ENCODE measurements around the gene BFSP2. TPM values are rescaled to one million over a fixed set of nuclear protein-coding genes. Genes with fewer than 3 reads are reported as not detected.
"Not testable (repeated sequence)": the region's sequence is repeated elsewhere in the genome, so short reads cannot be mapped to it uniquely, and the experiment has no call there.

The BFSP2 gene
- total RNA-seq, 2 donors from 2014 or later: not detected

GRCh38 chr3:133468251-133468721 lies 68.4 kb downstream of the BFSP2 start:
- H3K27me3 ChIP-seq: no peaks in the 10 kb centered on the region
- intact Hi-C loops (cut with DNase I): loop anchor here (10.0 kb wide), 1 partner anchor 117 kb away; no protein-coding TSS in a partner anchor
- peak overlapping the region in 1 of 4 donors; percentile 68 for H3K27ac ChIP-seq
- WGBS, 2 donors: 72 to 85% methylated on average over 3 of the region's 3 CpGs
- ATAC-seq (no peak), DNase-seq (no peak)
- TF ChIP-seq POLR2A (IDR thresholded peaks at IDR 0.05): no peak
- TF ChIP-seq, protein P1, sequence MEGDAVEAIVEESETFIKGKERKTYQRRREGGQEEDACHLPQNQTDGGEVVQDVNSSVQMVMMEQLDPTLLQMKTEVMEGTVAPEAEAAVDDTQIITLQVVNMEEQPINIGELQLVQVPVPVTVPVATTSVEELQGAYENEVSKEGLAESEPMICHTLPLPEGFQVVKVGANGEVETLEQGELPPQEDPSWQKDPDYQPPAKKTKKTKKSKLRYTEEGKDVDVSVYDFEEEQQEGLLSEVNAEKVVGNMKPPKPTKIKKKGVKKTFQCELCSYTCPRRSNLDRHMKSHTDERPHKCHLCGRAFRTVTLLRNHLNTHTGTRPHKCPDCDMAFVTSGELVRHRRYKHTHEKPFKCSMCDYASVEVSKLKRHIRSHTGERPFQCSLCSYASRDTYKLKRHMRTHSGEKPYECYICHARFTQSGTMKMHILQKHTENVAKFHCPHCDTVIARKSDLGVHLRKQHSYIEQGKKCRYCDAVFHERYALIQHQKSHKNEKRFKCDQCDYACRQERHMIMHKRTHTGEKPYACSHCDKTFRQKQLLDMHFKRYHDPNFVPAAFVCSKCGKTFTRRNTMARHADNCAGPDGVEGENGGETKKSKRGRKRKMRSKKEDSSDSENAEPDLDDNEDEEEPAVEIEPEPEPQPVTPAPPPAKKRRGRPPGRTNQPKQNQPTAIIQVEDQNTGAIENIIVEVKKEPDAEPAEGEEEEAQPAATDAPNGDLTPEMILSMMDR (IDR thresholded peaks at IDR 0.05): no peak
- H3K9me3 ChIP-seq: no peaks in the 10 kb centered on the region
- peaks cover 32% of the 10 kb centered on the region for H3K4me1 ChIP-seq
- H3K4me3 ChIP-seq: no peak overlapping the region
- no peaks in the 10 kb centered on the region for H3K36me3 ChIP-seq (replicated peaks in 1 of 2; ENCODE audit: insufficient read depth in 1 of 2, low read depth in 2 of 2)

GRCh38 chr3:133469140-133469731 lies 69.4 kb downstream of the BFSP2 start:
- H3K27me3 ChIP-seq: no peaks in the 10 kb centered on the region
- no peak overlapping the region for H3K4me3 ChIP-seq
- H3K36me3 ChIP-seq (replicated peaks in 1 of 2; ENCODE audit: insufficient read depth in 1 of 2, low read depth in 2 of 2): no peaks in the 10 kb centered on the region
- 37 to 38% methylated on average over 7 of the region's 7 CpGs for WGBS, 2 donors
- peak overlapping the region in 3 of 4 donors; percentile 37 to 68 (median 56) for H3K27ac ChIP-seq
- intact Hi-C loops (cut with DNase I): loop anchor here (10.0 kb wide), 1 partner anchor 116 kb away; no protein-coding TSS in a partner anchor
- ATAC-seq (peak; percentile 77), DNase-seq (peak in 3 of 4 donors; percentile 35 to 55 (median 47))
- H3K9me3 ChIP-seq: no peaks in the 10 kb centered on the region
- TF ChIP-seq POLR2A (IDR thresholded peaks at IDR 0.05): no peak
- TF ChIP-seq, protein P1 (IDR thresholded peaks at IDR 0.05): no peak
- peaks cover 32% of the 10 kb centered on the region for H3K4me1 ChIP-seq

- 53 to 80% methylated on average over 20 to 24 of the region's 24 CpGs for WGBS, 2 donors
- DNase-seq (peak; percentile 28 to 68 (median 35)), ATAC-seq (peak; percentile 29)
- Histone ChIP-seq H3K27me3 (no peaks in the 10 kb centered on the region), H3K9me3 (no peaks in the 10 kb centered on the region), H3K36me3 (replicated peaks in 1 of 2; ENCODE audit: insufficient read depth in 1 of 2, low read depth in 2 of 2) (no peaks in the 10 kb centered on the region), H3K27ac (no peak overlapping the region), H3K4me3 (no peak overlapping the region), H3K4me1 (peaks cover 26% of the 10 kb centered on the region)
- TF ChIP-seq POLR2A (IDR thresholded peaks at IDR 0.05): no peak
- TF ChIP-seq, protein P1 (IDR thresholded peaks at IDR 0.05): no peak
- intact Hi-C loops (cut with DNase I): no loop called here
Observed at GRCh38 chr3:133472242-133472641, 72.4 kb downstream of the BFSP2 start.

GRCh38 chr3:133472889-133473288 lies 73.0 kb downstream of the BFSP2 start:
- no peak for DNase-seq
- 74 to 78% methylated on average over 6 of the region's 6 CpGs for WGBS, 2 donors
- no peak for ATAC-seq
- H3K27me3 ChIP-seq: no peaks in the 10 kb centered on the region
- no peaks in the 10 kb centered on the region for H3K9me3 ChIP-seq
- no peak for TF ChIP-seq POLR2A (IDR thresholded peaks at IDR 0.05)
- TF ChIP-seq, protein P1 (IDR thresholded peaks at IDR 0.05): no peak
- H3K27ac ChIP-seq: no peak overlapping the region
- intact Hi-C loops (cut with DNase I): no loop called here
- peaks cover 26% of the 10 kb centered on the region for H3K4me1 ChIP-seq
- H3K4me3 ChIP-seq: no peak overlapping the region
- H3K36me3 ChIP-seq (replicated peaks in 1 of 2; ENCODE audit: insufficient read depth in 1 of 2, low read depth in 2 of 2): no peaks in the 10 kb centered on the region

- intact Hi-C loops (cut with DNase I); H3K27ac ChIP-seq; H3K36me3 ChIP-seq (replicated peaks in 1 of 2; ENCODE audit: insufficient read depth in 1 of 2, low read depth in 2 of 2); ATAC-seq; H3K27me3 ChIP-seq; H3K9me3 ChIP-seq; DNase-seq; H3K4me3 ChIP-seq: not testable (repeated sequence)
- H3K4me1 ChIP-seq: peaks cover 21% of the 10 kb centered on the region
- WGBS, 2 donors: 67 to 93% methylated on average over 1 to 3 of the region's 5 CpGs
Observed at GRCh38 chr3:133473472-133474191, 73.8 kb downstream of the BFSP2 start.
